ENCODE results near the gene CSDE1. TPM values are rescaled to one million over a fixed set of nuclear protein-coding genes. Genes with fewer than 3 reads are reported as not detected.
A peak's percentile ranks its signal among the peaks of the same experiment; 100 is the strongest.

The CSDE1 gene
- total RNA-seq, 1 experiment from 2014 or later: 595 TPM

DNA sequence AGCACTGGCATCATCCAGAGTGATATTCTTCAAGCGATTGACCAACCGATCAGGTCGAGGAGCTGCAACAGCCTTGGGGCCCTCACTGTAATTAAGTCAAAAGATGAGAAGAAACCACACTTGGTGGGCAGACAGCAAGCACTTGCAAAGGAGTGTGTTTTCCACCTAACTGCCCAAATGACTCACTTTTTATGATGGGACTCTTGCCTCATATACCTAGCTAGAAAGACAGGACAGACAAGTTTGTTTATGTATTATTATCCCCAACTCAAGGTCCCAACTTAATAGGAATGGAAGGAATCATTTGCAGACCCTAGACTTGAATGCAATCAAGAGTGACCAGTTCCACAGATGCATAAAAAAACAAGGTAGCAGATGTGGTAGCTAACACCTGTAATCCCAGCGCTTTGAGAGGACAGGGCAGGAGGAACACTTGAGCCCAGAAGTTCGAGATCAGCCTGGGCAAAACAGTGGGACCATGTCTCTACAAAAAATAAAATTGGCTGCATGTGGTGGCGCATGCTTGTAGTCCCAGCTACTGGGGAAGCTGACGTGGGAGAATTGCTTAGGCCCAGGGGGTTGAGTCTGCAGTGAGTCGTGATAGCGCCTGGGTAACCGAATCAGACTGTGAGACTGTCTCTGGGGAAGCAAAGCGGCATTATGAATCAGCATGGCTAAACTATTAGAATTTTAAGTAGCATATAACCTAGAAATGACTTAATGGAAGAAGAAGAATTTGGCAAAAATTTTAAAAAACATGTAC lies 38.9 kb downstream of the CSDE1 start (continued):
- TF ChIP-seq, protein P1, sequence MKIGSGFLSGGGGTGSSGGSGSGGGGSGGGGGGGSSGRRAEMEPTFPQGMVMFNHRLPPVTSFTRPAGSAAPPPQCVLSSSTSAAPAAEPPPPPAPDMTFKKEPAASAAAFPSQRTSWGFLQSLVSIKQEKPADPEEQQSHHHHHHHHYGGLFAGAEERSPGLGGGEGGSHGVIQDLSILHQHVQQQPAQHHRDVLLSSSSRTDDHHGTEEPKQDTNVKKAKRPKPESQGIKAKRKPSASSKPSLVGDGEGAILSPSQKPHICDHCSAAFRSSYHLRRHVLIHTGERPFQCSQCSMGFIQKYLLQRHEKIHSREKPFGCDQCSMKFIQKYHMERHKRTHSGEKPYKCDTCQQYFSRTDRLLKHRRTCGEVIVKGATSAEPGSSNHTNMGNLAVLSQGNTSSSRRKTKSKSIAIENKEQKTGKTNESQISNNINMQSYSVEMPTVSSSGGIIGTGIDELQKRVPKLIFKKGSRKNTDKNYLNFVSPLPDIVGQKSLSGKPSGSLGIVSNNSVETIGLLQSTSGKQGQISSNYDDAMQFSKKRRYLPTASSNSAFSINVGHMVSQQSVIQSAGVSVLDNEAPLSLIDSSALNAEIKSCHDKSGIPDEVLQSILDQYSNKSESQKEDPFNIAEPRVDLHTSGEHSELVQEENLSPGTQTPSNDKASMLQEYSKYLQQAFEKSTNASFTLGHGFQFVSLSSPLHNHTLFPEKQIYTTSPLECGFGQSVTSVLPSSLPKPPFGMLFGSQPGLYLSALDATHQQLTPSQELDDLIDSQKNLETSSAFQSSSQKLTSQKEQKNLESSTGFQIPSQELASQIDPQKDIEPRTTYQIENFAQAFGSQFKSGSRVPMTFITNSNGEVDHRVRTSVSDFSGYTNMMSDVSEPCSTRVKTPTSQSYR (CRISPR knock-in tag; IDR thresholded peaks at IDR 0.05): no peak
- no peak for TF ChIP-seq FOXP1 (CRISPR knock-in tag; IDR thresholded peaks at IDR 0.05; ENCODE audit: borderline replicate concordance)
- TF ChIP-seq, protein P2, sequence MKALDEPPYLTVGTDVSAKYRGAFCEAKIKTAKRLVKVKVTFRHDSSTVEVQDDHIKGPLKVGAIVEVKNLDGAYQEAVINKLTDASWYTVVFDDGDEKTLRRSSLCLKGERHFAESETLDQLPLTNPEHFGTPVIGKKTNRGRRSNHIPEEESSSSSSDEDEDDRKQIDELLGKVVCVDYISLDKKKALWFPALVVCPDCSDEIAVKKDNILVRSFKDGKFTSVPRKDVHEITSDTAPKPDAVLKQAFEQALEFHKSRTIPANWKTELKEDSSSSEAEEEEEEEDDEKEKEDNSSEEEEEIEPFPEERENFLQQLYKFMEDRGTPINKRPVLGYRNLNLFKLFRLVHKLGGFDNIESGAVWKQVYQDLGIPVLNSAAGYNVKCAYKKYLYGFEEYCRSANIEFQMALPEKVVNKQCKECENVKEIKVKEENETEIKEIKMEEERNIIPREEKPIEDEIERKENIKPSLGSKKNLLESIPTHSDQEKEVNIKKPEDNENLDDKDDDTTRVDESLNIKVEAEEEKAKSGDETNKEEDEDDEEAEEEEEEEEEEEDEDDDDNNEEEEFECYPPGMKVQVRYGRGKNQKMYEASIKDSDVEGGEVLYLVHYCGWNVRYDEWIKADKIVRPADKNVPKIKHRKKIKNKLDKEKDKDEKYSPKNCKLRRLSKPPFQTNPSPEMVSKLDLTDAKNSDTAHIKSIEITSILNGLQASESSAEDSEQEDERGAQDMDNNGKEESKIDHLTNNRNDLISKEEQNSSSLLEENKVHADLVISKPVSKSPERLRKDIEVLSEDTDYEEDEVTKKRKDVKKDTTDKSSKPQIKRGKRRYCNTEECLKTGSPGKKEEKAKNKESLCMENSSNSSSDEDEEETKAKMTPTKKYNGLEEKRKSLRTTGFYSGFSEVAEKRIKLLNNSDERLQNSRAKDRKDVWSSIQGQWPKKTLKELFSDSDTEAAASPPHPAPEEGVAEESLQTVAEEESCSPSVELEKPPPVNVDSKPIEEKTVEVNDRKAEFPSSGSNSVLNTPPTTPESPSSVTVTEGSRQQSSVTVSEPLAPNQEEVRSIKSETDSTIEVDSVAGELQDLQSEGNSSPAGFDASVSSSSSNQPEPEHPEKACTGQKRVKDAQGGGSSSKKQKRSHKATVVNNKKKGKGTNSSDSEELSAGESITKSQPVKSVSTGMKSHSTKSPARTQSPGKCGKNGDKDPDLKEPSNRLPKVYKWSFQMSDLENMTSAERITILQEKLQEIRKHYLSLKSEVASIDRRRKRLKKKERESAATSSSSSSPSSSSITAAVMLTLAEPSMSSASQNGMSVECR (CRISPR knock-in tag; IDR thresholded peaks at IDR 0.05; ENCODE audit: borderline replicate concordance): no peak
- no peak for TF ChIP-seq JAZF1 (CRISPR knock-in tag; IDR thresholded peaks at IDR 0.05)
- no peak for TF ChIP-seq GTF2I (CRISPR knock-in tag; conservative IDR thresholded peaks at IDR 0.05)
- TF ChIP-seq, protein P3, sequence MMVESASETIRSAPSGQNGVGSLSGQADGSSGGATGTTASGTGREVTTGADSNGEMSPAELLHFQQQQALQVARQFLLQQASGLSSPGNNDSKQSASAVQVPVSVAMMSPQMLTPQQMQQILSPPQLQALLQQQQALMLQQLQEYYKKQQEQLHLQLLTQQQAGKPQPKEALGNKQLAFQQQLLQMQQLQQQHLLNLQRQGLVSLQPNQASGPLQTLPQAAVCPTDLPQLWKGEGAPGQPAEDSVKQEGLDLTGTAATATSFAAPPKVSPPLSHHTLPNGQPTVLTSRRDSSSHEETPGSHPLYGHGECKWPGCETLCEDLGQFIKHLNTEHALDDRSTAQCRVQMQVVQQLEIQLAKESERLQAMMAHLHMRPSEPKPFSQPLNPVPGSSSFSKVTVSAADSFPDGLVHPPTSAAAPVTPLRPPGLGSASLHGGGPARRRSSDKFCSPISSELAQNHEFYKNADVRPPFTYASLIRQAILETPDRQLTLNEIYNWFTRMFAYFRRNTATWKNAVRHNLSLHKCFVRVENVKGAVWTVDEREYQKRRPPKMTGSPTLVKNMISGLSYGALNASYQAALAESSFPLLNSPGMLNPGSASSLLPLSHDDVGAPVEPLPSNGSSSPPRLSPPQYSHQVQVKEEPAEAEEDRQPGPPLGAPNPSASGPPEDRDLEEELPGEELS (CRISPR knock-in tag; IDR thresholded peaks at IDR 0.05): no peak
- no peak for TF ChIP-seq RORB (CRISPR knock-in tag; IDR thresholded peaks at IDR 0.05)
- TF ChIP-seq KAT7 (CRISPR knock-in tag; IDR thresholded peaks at IDR 0.05; ENCODE audit: borderline replicate concordance): no peak

DNA sequence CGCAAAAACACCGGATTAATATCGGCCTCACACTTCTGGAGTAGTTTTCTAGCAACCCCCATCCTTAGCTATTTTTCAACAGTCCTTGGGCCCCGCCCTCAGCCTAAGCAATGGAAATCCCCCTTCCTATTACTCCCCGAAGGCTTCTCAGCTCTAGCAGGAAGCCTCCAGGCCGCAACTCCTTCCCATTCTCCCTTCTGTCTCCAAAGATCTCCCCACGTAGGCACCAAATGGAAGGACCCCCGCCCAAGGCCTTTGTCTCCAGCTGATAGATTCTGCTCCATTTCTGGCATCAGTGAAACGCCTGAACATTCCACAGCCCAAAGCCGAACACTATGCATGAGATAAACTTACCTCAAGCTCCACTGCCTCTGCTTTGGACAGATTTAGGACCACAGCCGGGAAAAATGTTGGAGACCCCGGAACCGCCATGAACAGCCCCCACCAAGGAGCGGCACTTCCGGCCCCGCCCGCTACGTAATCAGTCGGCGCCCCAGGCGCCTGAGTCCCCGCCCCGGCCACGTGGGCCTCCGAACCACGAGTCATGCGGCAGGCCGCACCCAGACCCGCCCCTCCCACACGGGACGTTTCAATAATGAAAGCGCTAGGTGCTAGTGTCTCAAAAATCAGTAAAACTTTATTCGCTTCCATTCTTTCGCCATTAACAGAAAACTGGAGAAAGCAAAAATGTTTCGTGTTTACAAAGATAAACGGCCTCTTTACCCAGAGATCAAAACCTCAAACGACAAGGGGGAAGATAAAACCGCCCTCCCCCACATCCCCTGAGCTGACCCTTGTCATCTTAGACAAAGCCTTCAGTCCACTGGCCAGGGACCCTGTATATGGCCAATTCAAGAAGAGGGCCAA lies 41.2 kb downstream of the CSDE1 start, which contains the start of gene NRAS:
Gene NRAS (minus strand): TSS at position 468 of the 867 bp plus-strand sequence. CDS start 611 bp downstream, outside the sequence.
- Mint-ChIP-seq H3K9me3 (no peaks in the 10 kb centered on the region), H3K4me1 (peaks cover 9% of the 10 kb centered on the region), H3K4me3 (peak within 1 kb of the TSS; percentile 96), H3K36me3 (peaks cover 49% of the 10 kb centered on the region), H3K27ac (peak within 1 kb of the TSS; percentile 99), H3K27me3 (ENCODE audit: low read depth) (no peaks in the 10 kb centered on the region)
- ChIA-PET POLR2A (interaction anchor here (0.8 to 2.0 kb wide), 3 partner anchors 15 to 47 kb away, joined by 3 to 7 read pairs (median 5); partner anchors contain the start of genes CSDE1 and DENND2C), CTCF (interaction anchor here (0.8 to 1.0 kb wide), 2 partner anchors 12 to 396 kb away, joined by 3 read pairs; no protein-coding TSS in a partner anchor)
- DNase-seq (ENCODE audit: low spot score): peak; percentile 93
- ATAC-seq: peak; percentile 91
- TF ChIP-seq TEAD1 (CRISPR knock-in tag; IDR thresholded peaks at IDR 0.05) (0 out of 2 replicates have a peak, but pooled peaks have one; percentile 40), ZNF396 (CRISPR knock-in tag; IDR thresholded peaks at IDR 0.05; ENCODE audit: borderline replicate concordance) (no peak), EMX1 (CRISPR knock-in tag; IDR thresholded peaks at IDR 0.05) (peak; percentile 89; the same call in 1 of the 2 replicates), NFE2L1 (CRISPR knock-in tag; IDR thresholded peaks at IDR 0.05) (0 out of 2 replicates have a peak, but pooled peaks have one; percentile 21)
- TF ChIP-seq, protein P4, sequence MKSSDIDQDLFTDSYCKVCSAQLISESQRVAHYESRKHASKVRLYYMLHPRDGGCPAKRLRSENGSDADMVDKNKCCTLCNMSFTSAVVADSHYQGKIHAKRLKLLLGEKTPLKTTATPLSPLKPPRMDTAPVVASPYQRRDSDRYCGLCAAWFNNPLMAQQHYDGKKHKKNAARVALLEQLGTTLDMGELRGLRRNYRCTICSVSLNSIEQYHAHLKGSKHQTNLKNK (CRISPR knock-in tag; IDR thresholded peaks at IDR 0.05): 0 out of 2 replicates have a peak, but pooled peaks have one; percentile 80
- TF ChIP-seq, protein P5, sequence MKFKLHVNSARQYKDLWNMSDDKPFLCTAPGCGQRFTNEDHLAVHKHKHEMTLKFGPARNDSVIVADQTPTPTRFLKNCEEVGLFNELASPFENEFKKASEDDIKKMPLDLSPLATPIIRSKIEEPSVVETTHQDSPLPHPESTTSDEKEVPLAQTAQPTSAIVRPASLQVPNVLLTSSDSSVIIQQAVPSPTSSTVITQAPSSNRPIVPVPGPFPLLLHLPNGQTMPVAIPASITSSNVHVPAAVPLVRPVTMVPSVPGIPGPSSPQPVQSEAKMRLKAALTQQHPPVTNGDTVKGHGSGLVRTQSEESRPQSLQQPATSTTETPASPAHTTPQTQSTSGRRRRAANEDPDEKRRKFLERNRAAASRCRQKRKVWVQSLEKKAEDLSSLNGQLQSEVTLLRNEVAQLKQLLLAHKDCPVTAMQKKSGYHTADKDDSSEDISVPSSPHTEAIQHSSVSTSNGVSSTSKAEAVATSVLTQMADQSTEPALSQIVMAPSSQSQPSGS (CRISPR knock-in tag; IDR thresholded peaks at IDR 0.05; ENCODE audit: borderline replicate concordance, low read depth): 0 out of 2 replicates have a peak, but pooled peaks have one; percentile 42
- TF ChIP-seq, protein P2 (CRISPR knock-in tag; IDR thresholded peaks at IDR 0.05; ENCODE audit: borderline replicate concordance): peak; percentile 73; the same call in 1 of the 2 replicates
- TF ChIP-seq, protein P6, sequence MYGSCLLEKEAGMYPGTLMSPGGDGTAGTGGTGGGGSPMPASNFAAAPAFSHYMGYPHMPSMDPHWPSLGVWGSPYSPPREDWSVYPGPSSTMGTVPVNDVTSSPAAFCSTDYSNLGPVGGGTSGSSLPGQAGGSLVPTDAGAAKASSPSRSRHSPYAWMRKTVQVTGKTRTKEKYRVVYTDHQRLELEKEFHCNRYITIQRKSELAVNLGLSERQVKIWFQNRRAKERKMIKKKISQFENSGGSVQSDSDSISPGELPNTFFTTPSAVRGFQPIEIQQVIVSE (CRISPR knock-in tag; IDR thresholded peaks at IDR 0.05; ENCODE audit: borderline replicate concordance): peak; percentile 14; the same call in 1 of the 2 replicates

Measured in WTC11 (cell line).